HG03196 (cell line): Measurements from ENCODE around the gene VWC2.

Experiments
- ATAC-seq: cut with Tn5 transposase; IDR thresholded peaks from one replicate; pipeline ENCODE4 v1.9.1; 2021; ENCODE audit not compliant: unreplicated experiment

Gene VWC2

DNA sequence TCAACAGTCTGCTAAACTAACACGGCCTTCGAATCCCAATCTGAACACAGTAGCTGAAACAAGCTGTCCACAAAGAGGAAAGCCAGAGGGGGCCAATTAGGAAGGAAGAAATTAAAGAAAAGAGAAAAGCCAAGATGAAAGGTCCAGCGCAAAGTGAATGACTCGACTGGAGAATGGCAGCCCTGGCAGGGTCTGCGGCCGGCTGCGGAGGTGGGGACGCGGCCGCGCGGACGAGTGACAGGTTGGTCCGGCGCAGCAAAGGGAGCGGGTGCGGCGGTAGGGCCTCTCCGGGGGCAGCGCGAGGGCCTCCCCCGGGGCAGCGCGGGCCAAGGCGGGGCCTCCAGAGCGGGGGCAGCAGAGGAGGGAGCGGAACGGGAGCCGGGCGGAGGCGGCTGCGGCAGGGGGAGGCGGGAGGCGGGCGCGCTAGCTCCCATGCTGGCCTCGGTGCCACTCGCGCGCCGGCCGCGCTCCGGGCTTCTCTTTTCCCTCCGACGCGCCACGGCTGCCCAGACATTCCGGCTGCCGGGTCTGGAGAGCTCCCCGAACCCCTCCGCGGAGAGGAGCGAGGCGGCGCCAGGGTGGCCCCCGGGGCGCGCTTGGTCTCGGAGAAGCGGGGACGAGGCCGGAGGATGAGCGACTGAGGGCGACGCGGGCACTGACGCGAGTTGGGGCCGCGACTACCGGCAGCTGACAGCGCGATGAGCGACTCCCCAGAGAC lies at the start of gene VWC2:
Gene VWC2, plus strand, starts transcription at position 421 of the 718 bp plus-strand sequence. CDS start 1,798 bp downstream, outside the sequence.
- no peak for ATAC-seq

DNA sequence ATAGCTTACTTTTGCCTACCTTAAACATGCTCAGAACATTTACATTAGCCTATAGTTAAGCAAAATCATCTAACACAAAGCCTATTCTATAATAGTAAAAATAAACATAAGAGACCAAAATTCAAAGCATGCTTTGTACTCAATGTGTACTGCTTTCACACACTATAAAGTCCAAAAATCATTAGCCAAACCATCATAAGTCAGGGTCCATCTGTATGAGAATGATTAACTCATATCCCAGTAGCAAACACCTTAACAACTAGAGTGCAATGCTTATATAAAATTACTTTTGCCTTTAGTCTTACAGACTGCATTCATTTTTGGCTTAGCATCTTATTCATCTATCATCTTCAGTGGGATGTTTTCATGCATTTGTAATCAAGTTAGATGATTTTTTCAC lies 49.4 kb upstream of the VWC2 start:
- no peak for ATAC-seq

DNA sequence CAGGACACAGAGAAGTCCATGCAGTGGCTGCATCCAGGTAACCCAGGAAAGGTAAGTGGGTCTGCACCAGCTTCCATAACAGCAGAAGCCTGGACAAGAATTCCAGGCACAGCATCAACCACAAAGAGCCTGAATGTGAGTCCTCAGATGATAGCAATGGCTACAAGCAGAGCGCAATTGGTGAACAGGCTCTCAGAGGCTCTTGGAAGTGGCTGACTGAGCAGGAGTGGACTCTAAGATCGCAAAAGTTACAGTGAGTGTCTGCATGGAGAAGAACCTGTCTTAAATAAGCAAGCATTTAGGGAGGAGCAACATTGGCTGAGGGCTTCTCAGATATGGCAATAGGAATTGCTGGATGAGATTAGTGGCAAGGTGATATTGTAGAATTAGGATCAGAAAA lies 41.6 kb upstream of the VWC2 start:
- no peak for ATAC-seq

DNA sequence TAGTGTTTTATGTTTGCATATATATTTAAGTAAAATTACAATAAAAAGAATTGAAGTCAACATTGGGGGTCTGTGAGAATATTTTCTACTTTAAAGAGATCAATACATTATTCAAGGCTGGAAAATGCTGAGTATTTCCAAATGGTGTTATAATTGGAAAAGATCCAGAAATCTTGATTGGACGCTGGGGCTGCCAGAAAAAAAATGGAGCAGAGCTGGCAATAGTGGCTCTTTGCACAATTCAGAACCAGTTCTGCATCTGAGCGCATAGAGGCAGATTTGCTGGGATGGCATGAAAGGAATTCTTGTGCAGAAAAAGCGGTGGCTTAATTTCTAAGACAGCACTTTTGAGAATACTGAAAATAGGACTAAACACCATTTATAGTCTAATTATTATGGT lies 10.8 kb upstream of the VWC2 start:
- no peak for ATAC-seq

DNA sequence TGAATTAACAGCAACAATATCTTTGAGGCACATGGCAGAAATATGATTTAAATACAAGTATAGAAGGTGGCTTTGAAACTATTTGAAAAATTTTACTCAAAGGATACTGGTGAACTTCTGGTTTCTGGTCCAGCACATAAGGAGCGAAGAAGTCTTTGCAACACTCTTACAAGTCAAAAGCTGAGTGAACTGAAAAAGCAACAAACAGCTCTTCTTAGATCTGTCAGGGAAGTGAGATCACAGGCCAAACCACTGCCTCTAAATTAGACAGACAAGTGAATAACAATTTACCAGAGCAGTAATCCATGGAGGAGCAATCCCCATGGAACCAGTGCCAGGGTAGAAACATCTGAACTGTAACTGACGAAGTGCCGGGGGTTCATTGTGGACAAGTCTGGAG lies 9.6 kb upstream of the VWC2 start:
- no peak for ATAC-seq

DNA sequence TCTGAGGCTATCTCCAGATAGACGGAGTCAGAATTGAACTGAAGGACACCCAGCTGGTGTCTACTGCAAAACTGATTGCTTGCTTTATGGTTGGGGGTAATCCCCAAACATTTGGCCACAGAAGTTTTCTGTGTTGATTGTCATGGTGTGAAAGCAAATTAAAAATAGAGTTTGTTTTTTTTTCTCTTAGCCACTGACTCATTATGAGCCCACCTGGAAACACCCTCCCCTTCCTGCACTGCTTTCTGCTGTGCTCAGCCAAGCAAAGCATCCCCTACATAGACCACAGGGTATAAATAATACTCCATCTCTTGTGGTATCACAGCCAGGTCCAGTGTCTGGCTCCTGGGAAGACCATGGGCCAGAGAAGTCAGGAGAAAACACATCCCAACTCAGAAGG lies 6.5 kb upstream of the VWC2 start:
- ATAC-seq, result peak; percentile 84

DNA sequence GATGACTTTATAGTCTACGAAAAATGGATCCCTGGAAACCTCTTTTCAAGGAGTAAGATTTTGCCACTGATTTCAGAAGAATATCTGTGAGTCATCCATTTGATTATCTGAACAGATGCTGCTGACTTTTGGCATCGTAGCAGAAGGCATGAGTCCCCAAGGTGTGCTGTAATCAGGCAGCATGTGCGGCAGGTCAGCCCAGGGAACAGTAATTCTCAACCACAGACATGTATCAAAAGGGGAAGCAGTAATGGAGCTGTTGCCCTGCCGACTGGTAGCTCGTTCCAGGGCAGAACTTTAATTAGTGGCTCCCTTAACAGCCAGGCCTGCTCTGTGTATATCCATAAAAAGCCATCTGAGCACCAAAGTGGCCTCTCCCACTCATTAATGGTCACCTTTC lies 5.7 kb upstream of the VWC2 start:
- ATAC-seq, result no peak

DNA sequence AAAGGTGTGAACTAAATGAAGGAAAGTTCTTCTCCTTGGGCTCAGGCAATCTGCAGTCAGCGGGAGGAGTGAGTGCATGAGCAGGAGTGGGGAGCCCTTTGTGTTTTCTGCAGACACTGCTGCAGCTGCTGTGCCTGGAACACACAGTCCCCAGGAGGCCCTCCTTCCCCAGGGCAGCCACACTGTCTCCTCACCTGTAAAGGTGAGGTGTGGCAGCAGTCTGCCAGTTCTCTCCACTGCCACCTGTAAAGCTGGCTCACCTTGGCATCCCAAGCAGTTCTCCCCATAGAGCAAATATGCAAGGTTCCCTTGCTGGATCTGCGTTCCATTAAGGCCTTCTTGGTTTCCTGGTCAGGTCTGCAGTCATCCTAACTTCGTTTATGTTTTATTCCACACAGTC lies 5.2 kb upstream of the VWC2 start:
- ATAC-seq, result no peak

DNA sequence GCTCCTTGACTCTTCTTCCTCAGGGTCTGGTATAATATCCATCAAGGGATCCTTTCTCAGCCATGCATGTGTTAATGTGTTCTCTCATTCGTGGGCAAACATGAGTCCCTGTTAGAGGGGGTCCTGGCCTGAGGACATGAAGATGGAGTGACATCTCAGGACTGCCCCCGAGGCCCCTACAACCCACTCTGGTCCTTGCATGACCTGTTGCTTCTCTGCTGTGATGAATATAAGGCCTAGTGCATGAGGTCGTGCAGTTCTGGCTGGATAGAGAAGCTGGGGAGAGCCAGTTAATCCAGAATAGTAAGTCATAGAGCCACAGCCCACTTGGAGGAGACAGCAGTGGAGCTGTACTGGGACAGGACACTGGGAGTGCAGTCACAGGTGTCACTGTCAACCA lies 4.6 kb upstream of the VWC2 start:
- ATAC-seq, result no peak

DNA sequence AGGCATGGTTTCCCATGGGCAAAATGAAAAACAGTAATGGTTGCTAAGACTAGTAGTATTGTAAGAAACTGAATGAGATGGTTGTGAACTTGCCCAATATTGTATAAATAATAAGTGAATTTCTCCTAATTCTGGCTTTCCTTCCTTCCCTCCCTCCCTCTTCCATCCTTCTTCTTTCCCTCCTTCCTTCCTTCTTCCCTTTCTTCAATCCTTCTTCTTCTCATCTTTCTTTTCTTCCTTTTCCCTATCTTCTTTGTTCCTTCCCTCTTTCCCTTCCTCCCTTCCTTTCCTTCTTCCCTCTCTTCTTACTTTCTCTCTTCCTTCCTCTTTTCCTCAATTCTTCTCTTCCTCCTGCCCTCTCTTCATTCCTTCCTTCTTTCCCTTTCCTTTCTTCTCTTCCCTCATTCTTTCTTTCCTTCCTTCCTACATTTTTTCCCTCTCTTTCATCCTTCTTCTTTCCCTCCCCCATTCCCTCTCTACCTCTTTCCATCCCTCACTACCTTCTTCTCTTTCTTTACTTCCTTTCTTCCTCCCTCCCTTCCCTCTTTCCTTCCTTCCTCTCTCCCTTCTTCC lies 4.1 kb upstream of the VWC2 start:
- no peak for ATAC-seq

DNA sequence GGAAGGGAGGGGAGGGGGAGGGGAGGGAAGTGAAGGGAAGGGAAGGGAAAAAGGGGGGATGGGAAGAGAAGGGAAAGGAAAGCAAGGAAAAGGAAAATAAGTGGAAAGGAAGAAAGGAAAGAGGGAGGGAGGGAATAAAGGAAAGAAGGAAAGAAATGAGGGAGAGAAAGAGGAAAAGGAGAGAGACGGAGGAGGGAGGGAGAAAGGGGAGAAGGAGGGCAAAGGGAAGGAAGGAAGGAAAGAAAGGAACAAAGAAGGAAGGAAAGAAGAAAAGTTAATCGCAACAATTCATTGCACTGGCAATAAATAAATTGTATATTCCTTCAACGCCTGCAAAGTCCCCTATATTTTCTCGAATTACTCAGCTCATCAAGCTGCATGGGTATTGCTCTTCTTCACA lies 2.6 kb upstream of the VWC2 start:
- no peak for ATAC-seq

DNA sequence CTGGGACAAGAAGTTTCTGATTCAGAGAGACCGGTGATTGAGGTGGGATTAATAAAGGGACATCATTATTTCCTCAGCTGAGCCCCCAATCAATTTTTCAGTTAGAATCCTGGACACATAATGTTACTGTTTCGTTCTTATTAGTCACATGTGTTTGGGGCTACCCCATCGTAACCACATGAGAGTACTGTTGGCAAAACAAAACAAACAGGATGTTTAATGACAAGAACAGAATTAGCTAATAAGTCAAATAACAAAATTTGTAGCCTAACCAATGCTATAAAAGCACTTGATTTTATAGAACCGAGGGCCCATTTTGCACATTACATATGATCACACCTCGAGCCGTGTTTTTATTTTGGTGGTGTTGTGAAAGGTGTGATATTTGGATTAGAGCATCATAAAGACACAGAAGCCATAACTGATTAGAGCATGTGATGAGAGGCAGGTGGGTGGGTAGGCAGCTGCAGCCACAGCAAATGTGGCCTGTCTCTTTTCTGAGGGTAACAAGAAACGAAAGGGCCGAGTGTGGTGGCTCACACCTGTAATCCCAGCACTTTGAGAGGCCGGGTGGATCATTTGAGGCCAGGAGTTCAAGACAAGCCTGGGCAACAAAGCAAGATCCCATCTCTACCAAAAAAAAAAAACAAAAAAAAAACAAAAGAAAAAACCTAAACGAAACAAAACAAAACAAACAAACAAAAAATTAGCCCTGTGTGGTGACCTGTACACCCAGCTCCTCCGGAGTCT lies 1.8 kb upstream of the VWC2 start:
- peak; percentile 35 for ATAC-seq

DNA sequence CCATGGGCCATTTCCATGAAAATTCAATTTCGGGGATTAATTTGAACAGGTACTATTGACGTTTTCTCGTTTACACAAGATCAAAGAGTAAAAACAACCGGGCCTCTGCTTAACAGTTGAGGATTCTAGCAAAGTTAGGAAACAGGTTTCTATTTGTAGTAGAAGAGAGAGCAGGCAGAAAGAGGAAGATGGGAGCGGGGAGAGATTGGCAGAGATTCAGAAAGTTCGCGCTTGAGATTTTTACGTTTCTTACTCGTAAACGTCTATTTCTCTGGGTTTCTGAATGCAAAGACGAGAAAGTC lies 571 bp upstream of the VWC2 start:
- ATAC-seq, result no peak

DNA sequence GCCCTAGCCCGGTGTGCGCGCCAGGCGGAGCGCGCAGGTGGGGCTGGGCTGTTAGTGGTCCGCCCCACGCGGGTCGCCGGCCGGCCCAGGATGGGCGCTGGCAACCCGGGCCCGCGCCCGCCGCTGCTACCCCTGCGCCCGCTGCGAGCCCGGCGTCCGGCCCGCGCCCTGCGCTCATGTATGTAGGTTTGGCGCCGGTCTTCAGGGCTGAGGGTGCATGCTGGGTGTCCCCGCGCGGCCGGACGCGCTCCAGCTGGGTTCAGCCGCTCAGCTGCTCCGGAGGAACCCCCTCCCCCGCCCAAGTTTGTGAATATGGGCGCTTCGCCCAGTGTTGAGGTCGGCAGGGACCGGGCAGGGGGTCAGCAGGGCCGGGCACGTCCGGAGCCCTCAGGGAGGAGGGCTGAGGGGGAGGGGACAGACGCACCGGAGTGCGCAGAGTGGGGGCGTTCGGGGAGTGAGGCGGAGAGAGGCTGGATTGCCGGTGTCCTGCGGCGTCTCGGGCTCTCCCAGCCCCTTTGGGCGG lies 559 bp downstream of the VWC2 start:
- ATAC-seq, result no peak

DNA sequence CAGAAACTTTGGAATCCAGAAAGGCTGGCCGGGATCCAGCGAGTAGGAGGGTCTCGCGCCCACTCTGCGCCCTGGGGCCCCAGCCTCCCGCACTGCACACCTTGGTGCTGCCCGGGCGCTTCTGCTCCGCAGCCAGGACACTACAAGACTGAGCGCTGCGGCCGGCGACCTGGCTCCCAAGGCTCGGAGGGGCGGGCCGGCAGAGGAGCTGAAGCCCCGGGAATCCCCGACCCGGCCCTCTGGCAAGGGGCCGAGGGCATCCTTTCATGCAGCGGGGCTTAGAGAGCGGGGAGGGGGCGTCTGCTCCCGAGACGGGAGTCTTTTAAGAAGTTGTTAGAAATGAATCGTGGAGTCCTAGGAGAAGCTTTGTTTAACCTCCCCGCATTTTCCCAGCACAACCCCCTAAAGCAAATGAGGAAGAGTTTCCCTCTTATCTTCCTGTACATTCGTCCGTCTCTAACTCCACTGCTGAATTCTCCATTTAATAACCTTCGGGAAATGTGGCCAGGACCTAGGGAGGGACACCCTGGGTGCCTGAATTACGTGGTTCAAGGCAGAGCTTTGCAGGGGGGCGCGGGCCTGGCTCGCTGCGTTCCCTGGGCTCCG lies 1.1 kb downstream of the VWC2 start:
- no peak for ATAC-seq

DNA sequence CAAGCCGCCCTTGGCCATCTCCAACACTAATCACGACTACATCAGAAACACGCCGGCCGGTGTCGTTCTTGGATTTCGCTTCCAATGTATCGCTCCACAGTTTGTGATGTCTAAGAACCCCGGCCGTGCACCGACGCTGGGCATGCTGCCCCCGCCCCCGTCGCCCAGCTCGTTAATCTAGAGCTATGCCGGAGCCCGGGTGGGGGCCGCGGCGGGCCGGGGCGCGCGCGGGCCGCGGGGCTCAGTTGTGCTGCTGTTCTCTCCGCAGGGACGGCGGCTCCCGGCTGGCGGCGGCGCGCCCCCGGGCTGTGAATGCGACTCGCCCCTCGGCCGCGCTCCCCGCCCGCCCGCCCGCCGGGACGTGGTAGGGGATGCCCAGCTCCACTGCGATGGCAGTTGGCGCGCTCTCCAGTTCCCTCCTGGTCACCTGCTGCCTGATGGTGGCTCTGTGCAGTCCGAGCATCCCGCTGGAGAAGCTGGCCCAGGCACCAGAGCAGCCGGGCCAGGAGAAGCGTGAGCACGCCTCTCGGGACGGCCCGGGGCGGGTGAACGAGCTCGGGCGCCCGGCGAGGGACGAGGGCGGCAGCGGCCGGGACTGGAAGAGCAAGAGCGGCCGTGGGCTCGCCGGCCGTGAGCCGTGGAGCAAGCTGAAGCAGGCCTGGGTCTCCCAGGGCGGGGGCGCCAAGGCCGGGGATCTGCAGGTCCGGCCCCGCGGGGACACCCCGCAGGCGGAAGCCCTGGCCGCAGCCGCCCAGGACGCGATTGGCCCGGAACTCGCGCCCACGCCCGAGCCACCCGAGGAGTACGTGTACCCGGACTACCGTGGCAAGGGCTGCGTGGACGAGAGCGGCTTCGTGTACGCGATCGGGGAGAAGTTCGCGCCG lies 1.9 kb downstream of the VWC2 start:
- ATAC-seq, result no peak

DNA sequence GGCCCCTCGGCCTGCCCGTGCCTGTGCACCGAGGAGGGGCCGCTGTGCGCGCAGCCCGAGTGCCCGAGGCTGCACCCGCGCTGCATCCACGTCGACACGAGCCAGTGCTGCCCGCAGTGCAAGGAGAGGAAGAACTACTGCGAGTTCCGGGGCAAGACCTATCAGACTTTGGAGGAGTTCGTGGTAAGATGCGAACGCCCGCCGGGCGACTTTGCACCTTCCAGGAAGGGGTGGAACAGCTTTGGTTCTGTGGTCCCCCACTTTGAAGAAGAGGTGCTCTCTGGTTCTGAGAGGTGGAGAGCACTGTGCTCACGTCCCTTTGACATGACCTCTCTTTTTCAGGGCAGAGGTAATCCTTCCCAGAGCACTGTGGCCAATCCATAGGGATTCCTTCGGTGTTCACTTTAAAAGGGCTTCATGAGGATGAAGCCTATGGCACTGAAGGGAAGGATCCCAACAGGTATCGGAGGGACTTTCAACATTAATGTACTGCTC lies 2.6 kb downstream of the VWC2 start:
- no peak for ATAC-seq

DNA sequence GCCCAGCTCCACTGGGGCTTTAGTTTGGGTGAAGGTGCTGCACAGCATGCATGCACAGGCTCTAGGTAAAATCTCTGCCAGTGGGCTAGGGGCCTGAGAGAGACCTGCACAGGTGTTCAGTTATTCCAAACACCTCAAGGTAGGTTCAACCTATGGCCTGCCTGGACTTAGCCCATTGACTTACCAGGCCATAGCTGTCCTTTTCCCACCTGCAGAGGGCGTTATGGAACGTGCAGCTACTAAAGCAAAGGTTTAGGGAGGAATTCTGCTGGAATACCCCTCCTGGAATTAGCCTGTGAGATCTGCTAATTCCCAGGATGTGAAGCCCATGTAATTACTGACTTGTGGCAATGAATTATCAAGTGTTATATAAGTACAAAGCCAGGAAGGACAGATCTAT lies 3.6 kb downstream of the VWC2 start:
- no peak for ATAC-seq

DNA sequence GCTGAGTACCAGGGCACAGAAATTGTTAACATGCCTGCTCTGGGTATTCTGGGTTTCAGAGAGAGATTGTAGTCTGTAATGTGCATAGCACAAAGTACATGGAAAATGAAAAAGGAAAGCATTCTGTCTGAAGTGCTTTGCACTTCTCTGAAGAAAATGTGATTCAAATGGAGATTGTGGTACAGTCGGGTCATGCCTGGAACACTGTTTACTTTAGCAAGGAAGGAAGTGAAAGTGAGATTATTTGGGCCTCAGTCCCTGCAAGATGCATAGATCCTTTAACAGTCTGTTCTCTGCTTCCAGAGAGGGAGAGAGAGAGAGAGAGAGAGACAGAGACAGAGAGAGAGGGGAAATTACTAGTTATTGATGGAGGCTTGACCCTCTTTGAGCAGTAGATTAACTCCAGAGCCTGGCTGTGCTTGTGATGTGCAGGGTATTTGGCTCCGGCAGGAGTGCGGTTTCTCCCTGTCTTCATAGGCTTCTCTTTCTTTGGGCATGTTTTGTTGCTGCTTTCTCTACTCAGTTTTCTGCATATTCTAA lies 5.4 kb downstream of the VWC2 start:
- ATAC-seq, result no peak

DNA sequence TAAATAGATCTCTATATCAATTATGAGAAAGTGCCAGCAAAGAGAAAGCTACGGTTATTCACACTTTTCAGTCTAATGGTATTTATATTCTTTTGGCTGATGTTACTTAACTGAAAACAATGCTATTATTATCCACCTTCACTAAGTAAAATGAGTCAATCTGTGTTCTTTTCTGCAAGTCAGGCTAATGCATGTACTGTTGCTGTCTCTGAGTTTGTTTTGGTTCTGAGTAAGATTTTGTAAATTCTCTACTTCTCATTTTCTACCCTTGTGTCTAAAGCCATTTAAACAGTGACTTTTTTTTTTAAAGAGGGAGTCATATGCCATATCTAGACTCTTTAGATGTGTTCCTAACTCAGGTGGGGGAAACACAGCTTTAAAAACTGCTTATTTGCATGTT lies 7.5 kb downstream of the VWC2 start:
- ATAC-seq, result no peak
